HG02763 (cell line): ENCODE measurements around the gene KRTAP2-4.
"Not testable (repeated sequence)": the region's sequence is repeated elsewhere in the genome, so short reads cannot be mapped to it uniquely, and the experiment has no call there.

Source experiments
- ATAC-seq: cut with Tn5 transposase; IDR thresholded peaks from one replicate; pipeline ENCODE4 v1.9.1; 2021; ENCODE audit warnings: mild to moderate bottlenecking, moderate library complexity; ENCODE audit not compliant: unreplicated experiment

The KRTAP2-4 gene, protein sequence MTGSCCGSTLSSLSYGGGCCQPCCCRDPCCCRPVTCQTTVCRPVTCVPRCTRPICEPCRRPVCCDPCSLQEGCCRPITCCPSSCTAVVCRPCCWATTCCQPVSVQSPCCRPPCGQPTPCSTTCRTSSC

GRCh38 chr17:41065829-41066624 is at the start of gene KRTAP2-4:
TSS of gene KRTAP2-4 (minus strand) at chr17:41065879. CDS start at chr17:41065845, 34 bp downstream.
- ATAC-seq, result no peak

GRCh38 chr17:41111151-41111885 is 45.6 kb upstream of the KRTAP2-4 start:
- ATAC-seq, result no peak

DNA sequence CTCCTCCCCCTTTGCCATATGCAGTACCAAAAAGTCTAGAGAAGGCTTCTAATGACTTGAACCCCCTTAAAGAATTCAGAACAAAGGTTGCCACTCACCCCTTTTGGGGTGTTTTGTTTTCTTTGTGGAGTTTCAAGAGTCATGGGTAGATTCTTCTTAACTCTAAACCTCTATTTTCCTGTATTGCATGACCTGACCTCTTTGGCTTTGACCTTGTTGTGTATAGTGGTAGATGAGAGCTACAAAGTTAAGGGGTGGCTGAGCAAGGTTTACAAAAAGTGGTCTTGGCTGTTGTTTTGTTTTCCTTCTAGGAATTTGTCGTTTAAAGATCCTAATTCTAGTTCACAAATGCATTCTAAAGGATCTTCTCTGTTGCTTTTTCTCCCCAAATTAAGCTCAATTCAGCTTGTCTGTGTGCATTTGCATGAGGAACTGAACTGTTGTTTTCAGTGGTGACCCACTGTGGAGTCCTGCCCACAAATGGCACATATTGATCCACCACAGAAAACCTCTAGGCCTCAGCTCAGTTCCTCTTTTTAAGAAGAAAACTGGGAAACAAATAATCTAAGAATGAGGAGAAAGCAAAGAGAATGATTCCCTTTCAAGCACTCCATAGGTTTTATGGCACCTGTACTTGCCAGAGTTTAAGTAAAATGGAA is 43.2 kb upstream of the KRTAP2-4 start:
- not testable (repeated sequence) for ATAC-seq

GRCh38 chr17:41107941-41108450 is 42.3 kb upstream of the KRTAP2-4 start:
- no peak for ATAC-seq

DNA sequence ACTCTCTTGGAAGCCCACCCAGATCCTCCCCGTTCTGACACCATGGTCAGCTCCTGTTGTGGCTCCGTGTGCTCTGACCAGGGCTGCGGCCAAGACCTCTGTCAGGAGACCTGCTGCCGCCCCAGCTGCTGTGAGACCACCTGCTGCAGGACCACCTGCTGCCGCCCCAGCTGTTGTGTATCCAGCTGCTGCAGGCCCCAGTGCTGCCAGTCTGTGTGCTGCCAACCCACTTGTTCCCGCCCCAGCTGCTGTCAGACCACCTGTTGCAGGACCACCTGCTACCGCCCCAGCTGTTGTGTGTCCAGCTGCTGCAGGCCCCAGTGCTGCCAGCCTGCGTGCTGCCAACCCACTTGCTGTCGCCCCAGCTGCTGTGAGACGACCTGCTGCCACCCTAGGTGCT is 39.7 kb upstream of the KRTAP2-4 start, which contains the start of gene KRTAP4-9:
Gene KRTAP4-9 (plus strand): TSS at position 43 of the 400 bp plus-strand sequence. CDS start 0 bp downstream, at position 43.
- not testable (repeated sequence) for ATAC-seq

DNA sequence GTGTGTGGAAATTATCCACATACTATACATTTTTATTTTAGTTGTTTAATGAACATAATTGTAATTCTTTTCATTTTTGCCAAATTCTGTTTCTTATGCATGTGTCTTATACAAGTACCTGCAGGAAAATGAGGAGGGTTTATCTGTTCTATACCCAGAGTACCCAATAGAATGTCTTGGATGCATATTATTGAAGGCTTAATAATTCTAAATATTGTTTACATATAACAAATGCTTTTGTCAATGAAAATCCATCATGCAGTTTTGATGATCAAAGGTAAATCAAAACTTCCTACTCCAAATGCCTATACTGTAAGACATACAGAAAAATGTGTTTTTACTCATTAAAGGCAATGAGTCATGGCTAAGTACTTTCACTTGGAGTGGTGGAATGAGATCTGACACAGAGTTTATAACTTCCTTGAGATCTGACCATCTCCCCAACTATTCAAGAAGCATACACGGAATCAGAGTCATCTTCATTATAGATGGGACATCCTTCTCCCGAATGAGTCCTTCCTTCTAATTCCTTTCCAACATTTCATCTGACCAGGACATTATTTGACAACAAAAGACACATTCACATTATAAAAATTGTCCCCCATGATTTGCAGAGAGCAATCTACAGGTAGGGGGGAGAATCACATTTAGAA is 38.8 kb upstream of the KRTAP2-4 start:
- not testable (repeated sequence) for ATAC-seq

DNA sequence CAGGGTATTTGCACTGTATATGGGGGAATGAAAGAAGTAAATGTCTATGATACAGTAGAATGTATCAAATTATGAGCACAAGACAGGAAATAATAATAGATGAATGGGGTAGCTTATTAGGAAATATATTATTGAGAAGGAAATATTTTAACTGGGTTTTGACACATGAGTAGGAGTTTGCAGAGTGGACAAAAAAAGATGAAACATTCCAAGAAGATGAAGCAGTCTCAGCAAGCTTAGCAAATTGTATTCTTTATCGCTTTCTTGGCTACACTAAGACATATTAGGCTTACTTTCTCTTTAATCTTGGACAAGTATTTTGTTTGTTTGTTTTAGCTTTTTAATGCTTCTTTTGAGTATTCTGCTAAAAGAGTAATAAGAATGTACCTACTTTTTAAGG is 38.2 kb upstream of the KRTAP2-4 start:
- no peak for ATAC-seq

GRCh38 chr17:41101586-41102259 is 36.0 kb upstream of the KRTAP2-4 start, which contains the start of gene KRTAP4-16:
TSS of gene KRTAP4-16 (minus strand) at chr17:41102209. CDS start at chr17:41102209, 0 bp downstream.
- no peak for ATAC-seq

DNA sequence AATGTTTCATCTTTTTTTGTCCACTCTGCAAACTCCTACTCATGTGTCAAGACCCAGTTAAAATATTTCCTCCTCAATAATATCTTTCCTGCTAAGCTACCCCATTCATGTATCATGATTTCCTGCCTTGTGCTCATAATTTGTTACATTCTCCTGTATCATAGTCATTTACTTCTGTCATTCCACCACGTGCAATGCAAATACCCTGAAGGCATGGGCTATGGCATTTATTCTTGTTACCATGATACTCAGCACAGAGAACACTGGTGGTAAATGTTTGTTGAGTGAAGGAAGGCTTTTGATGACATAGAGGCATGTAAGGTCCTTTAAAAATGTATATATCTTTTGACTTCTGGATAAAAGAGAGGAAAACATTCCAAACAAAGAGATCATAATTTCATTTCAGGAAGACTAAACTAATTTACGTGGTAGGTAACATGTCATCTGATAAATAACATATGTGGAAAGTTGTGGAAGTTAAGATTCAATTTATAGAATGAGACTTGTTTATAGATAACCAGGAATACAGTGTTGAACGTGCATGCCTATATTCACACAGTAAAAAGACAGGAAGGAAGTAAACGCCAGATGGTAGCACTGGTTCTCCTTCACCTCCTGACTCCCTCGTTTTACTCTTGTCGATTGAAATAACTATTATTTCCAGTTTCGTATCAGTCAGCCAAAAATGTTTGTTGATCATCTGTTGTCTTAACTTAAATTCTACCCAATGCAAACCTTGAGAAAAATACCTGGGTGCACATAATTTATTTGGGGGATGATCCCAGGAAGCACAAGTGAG is 34.2 kb upstream of the KRTAP2-4 start:
- not testable (repeated sequence) for ATAC-seq

DNA sequence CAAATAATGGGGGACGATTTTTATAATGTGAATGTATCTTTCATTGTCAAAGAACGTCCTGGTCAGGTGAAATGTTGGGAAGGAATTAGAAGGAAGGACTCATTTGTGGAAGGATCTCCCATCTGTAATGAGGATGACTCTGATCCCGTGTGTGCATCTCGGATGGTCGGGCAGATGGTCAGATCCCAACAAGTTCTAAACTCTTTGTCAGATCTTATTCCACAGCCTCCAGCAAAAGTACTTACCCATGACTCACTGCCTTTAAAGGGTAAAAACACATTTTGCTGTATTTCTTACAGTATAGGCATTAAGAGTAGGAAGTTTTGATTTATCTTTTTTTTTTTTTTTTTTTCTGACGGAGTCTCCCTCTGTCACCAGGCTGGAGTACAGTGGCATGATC is 32.8 kb upstream of the KRTAP2-4 start:
- no peak for ATAC-seq

DNA sequence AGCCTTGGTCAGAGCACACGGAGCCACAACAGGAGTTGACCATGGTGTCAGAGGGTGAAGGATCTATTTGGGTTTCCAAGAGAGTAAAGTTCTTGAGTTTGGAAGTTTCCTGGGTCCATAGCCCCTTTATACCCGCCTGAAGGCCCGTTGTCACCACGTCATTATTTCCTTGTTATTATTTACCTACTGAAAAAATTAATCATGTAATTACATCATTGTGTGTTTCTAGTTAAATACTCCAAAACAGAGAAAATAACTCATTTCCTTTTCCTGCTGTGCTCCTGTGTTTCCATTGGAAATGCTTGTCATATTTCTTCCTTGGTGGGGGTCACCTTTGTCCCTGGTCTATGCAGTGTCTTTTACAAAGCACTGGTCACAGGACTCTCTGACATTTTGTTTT is 32.4 kb upstream of the KRTAP2-4 start, which contains the start of gene KRTAP4-8:
Gene KRTAP4-8 (minus strand): TSS at position 101 of the 400 bp plus-strand sequence. CDS start 58 bp downstream, at position 43.
- no peak for ATAC-seq

- ATAC-seq, result no peak
These were observed 30.4 kb upstream of the KRTAP2-4 start for GRCh38 chr17:41096055-41096454.

GRCh38 chr17:41088760-41089352 is 23.2 kb upstream of the KRTAP2-4 start:
- not testable (repeated sequence) for ATAC-seq

GRCh38 chr17:41084100-41084856 is 18.6 kb upstream of the KRTAP2-4 start, which contains the start of gene KRTAP4-7:
TSS of gene KRTAP4-7 (plus strand) at chr17:41084150. CDS start at chr17:41084207, 57 bp downstream.
- ATAC-seq, result not testable (repeated sequence)

- ATAC-seq, result not testable (repeated sequence)
These were observed 17.7 kb upstream of the KRTAP2-4 start for GRCh38 chr17:41083427-41083826.

DNA sequence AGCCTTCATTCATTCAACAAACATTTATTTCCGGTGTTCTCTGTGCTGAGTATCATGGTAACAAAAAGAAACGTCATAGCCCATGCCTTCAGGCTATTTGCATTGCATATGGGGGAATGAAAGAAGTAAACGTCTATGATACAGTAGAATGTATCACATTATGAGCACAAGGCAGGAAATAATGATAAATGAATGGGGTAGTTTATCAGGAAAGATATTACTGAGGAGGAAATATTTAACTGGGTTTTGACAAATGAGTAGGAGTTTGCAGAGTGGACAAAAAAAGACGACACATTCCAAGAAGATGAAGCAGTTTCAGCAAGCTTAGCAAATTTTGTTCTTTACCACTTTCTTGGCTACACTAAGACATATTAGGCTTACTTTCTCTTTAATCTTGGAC is 16.9 kb upstream of the KRTAP2-4 start:
- ATAC-seq, result no peak

DNA sequence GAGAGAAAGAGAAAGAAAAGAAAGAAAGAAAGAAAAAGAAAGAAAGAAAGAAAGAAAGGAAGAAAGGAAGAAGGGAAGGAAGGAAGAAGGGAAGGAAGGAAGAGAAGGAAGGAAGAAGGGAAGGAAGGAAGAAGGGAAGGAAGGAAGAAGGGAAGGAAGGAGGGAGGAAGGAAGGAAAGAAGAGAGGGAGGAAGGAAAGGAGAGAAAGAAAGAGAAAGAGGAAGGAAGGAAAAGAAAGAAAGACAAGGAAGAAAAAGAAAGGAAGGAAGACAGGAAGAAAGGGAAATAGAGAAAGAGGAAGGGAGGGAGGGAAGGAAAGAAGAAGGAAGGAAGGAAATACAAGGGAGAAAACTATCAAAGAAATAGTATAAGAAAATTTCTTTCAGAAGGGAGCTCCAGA is 11.1 kb upstream of the KRTAP2-4 start:
- ATAC-seq, result no peak
